ENCODE measurements around the gene ADGRL3. TPM values are rescaled to one million over a fixed set of nuclear protein-coding genes. Genes with fewer than 3 reads are reported as not detected.

The ADGRL3 gene
- total RNA-seq, 4 donors from 2014 or later = 2.2 to 10.0 (median 4.6) TPM

GRCh38 chr4:61428950-61429349, 228.8 kb downstream of the ADGRL3 start:
- H3K27ac ChIP-seq = no peak overlapping the region
- no peak for DNase-seq

DNA sequence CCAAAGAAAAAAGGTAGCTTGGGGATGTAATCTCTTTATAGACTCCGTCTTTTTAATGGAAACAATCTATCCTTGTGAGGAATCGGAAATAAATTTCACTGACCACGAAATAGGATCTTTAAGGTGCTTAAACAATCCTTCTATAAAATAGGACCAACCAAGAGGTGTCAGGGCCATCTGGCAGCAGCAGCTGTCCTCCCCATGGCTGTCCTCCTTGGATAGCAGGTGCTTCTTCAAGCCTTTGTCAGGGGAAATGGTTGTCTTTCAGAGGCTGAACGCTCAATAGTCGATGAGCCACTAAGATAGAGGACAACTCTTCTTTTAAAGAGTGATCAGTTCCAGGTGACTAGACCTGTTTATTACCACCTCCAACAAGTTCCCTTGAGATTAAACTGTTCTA, 231.0 kb downstream of the ADGRL3 start:
- no peaks in the 10 kb centered on the region for H3K9me3 ChIP-seq
- H3K4me3 ChIP-seq = no peak overlapping the region
- WGBS, 2 donors (ENCODE audit: low coverage in 1 of 2) = 90 to 96% methylated on average over 5 of the region's 5 CpGs
- TF ChIP-seq, protein P1, sequence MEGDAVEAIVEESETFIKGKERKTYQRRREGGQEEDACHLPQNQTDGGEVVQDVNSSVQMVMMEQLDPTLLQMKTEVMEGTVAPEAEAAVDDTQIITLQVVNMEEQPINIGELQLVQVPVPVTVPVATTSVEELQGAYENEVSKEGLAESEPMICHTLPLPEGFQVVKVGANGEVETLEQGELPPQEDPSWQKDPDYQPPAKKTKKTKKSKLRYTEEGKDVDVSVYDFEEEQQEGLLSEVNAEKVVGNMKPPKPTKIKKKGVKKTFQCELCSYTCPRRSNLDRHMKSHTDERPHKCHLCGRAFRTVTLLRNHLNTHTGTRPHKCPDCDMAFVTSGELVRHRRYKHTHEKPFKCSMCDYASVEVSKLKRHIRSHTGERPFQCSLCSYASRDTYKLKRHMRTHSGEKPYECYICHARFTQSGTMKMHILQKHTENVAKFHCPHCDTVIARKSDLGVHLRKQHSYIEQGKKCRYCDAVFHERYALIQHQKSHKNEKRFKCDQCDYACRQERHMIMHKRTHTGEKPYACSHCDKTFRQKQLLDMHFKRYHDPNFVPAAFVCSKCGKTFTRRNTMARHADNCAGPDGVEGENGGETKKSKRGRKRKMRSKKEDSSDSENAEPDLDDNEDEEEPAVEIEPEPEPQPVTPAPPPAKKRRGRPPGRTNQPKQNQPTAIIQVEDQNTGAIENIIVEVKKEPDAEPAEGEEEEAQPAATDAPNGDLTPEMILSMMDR (IDR thresholded peaks at IDR 0.05) = no peak
- TF ChIP-seq POLR2A (IDR thresholded peaks at IDR 0.05) = no peak
- no peak for TF ChIP-seq EP300 (IDR thresholded peaks at IDR 0.05; ENCODE audit: low read depth)
- TF ChIP-seq POLR2AphosphoS5 (IDR thresholded peaks at IDR 0.05) = no peak
- H3K36me3 ChIP-seq = no peaks in the 10 kb centered on the region
- in situ Hi-C loops (cut with MboI; ENCODE audit: low pct_ligation_motif_present in 1 of 4, low pct_unique_long_range_greater_than_20kb in 1 of 4, low sequenced_read_pairs in 3 of 4) = no loop called here
- no peak for DNase-seq
- no peak overlapping the region for H3K27ac ChIP-seq
- H3K4me1 ChIP-seq = no peaks in the 10 kb centered on the region
- intact Hi-C loops (cut with DNase I; ENCODE audit: low total_unique reads) = no loop called here
- no peaks in the 10 kb centered on the region for H3K27me3 ChIP-seq

More at GRCh38 chr4:61428950-61429349, 228.8 kb downstream of the ADGRL3 start:
- no peaks in the 10 kb centered on the region for H3K27me3 ChIP-seq
- H3K4me1 ChIP-seq = no peaks in the 10 kb centered on the region
- no peaks in the 10 kb centered on the region for H3K36me3 ChIP-seq
- no peaks in the 10 kb centered on the region for H3K9me3 ChIP-seq
- intact Hi-C loops (cut with DNase I; ENCODE audit: low total_unique reads) (loop anchor here (10.0 kb wide), 1 partner anchor 124 kb away; no protein-coding TSS in a partner anchor), in situ Hi-C loops (cut with MboI; ENCODE audit: low pct_ligation_motif_present in 1 of 4, low pct_unique_long_range_greater_than_20kb in 1 of 4, low sequenced_read_pairs in 3 of 4) (no loop called here)
- H3K4me3 ChIP-seq = no peak overlapping the region
- TF ChIP-seq POLR2AphosphoS5 (IDR thresholded peaks at IDR 0.05) (no peak), POLR2A (IDR thresholded peaks at IDR 0.05) (no peak), EP300 (IDR thresholded peaks at IDR 0.05; ENCODE audit: low read depth) (no peak)
- TF ChIP-seq, protein P1 (IDR thresholded peaks at IDR 0.05) = no peak

DNA sequence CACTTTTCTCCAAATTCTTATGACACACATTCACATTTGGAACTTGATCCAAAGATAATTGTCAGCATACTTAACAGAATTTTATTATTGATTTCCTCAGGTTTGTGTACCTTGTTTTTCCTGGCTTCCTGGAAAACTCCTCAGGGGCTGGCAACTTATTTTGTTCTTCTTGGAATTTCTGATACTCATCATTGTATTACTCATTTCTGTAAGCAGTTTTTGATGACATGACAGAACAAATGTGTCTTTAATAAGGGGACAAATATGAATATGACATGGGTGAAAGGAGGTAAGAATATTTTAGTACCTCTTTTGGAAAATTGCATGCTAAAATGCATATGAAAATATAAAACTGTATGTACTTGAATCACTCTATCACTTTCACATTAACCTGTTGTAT, 237.8 kb downstream of the ADGRL3 start:
- Histone ChIP-seq H3K9me3 (no peaks in the 10 kb centered on the region), H3K27me3 (no peaks in the 10 kb centered on the region), H3K4me3 (no peak overlapping the region), H3K4me1 (no peaks in the 10 kb centered on the region), H3K36me3 (no peaks in the 10 kb centered on the region), H3K27ac (no peak overlapping the region)
- in situ Hi-C loops (cut with MboI; ENCODE audit: low pct_ligation_motif_present in 1 of 4, low pct_unique_long_range_greater_than_20kb in 1 of 4, low sequenced_read_pairs in 3 of 4) (no loop called here), intact Hi-C loops (cut with DNase I; ENCODE audit: low total_unique reads) (no loop called here)
- DNase-seq = no peak
- no peak for TF ChIP-seq POLR2A (IDR thresholded peaks at IDR 0.05)
- TF ChIP-seq, protein P1 (IDR thresholded peaks at IDR 0.05) = no peak
- no peak for TF ChIP-seq POLR2AphosphoS5 (IDR thresholded peaks at IDR 0.05)
- no peak for TF ChIP-seq EP300 (IDR thresholded peaks at IDR 0.05; ENCODE audit: low read depth)

DNA sequence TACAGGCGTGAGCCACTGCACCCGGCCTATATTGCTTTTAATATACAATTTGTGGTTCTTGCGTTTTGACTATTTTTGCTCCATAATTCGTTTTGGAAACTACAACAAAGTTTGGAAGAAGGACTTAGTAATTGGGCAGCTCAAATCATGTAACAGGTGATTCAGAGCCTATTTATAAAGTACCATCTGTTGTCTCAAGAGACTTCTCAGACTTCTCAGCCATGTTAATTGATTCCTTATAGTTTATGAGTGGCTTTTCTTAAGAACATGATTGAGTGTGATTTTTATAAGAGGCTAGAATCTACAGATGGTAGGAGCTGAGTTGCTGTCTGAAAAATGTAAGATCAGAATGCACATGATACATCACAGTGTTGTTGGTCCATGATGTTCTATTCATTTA, 240.2 kb downstream of the ADGRL3 start:
- no peak for DNase-seq
- H3K27ac ChIP-seq = no peak overlapping the region
- in situ Hi-C loops (cut with MboI; ENCODE audit: low pct_ligation_motif_present in 1 of 4, low pct_unique_long_range_greater_than_20kb in 1 of 4, low sequenced_read_pairs in 3 of 4) (no loop called here), intact Hi-C loops (cut with DNase I; ENCODE audit: low total_unique reads) (no loop called here)
- no peak overlapping the region for H3K4me3 ChIP-seq
- H3K9me3 ChIP-seq = no peaks in the 10 kb centered on the region
- H3K27me3 ChIP-seq = no peaks in the 10 kb centered on the region
- no peaks in the 10 kb centered on the region for H3K4me1 ChIP-seq
- TF ChIP-seq POLR2A (IDR thresholded peaks at IDR 0.05) = no peak
- TF ChIP-seq, protein P1 (IDR thresholded peaks at IDR 0.05) = no peak
- TF ChIP-seq EP300 (IDR thresholded peaks at IDR 0.05; ENCODE audit: low read depth) = no peak
- TF ChIP-seq POLR2AphosphoS5 (IDR thresholded peaks at IDR 0.05) = no peak
- WGBS, 2 donors (ENCODE audit: low coverage in 1 of 2) = 80 to 88% methylated on average over 4 of the region's 4 CpGs
- no peaks in the 10 kb centered on the region for H3K36me3 ChIP-seq

Data from transverse colon (tissue), 4 donors.